Stimulated activated CD4-positive, alpha-beta T cell treated with anti-CD3 and anti-CD28 coated beads, Interleukin-15, amount 100 ng/mL, for 48 hours (primary cell): ENCODE data around the gene RPS6KA3.
"Not testable (repeated sequence)": the region's sequence is repeated elsewhere in the genome, so short reads cannot be mapped to it uniquely, and the experiment has no call there.

Source experiments
- DNase-seq, 2 donors: peaks; one replicate each; pipeline ENCODE4 v3.0.0-alpha.2; 2020; ENCODE audit warnings: low read depth in 2 of 2

The RPS6KA3 gene

DNA sequence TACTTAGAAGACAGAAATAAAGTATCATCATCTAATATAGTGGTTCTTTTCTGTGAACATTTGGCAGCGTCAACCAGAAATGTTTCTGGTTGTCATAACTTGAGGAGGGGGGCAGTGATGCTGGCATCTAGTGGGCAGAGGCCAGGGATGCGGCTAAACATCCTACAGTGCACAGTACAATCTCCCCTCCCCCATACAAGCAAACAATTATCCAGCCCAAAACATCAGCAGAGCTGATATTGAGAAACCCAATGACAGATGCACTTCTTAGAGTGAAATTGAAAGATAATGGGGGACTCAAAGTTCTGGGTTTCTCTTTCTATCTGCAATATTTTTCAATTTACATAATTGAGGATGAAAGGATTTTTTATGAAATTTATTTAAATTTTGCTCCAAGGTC lies 123.1 kb downstream of the RPS6KA3 start:
- DNase-seq: no peak

DNA sequence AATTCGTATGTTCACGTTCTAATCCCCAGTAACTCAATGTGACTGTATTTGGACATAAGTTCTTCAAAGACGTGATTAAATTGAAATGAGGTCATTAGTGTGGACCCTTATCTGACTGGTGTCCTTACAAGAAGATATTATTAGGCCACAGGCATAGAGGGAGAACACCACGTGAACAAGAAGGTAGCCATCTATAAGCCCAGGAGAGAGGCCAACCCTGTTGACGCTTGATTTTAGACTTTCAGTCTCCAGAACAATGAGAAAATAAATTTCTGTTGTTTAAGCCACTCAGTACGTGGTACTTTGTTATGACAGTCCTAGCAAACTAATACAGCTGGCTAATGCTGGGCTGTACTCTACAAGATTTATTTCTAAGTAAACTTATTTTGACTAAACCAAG lies 123.6 kb downstream of the RPS6KA3 start:
- DNase-seq: no peak

DNA sequence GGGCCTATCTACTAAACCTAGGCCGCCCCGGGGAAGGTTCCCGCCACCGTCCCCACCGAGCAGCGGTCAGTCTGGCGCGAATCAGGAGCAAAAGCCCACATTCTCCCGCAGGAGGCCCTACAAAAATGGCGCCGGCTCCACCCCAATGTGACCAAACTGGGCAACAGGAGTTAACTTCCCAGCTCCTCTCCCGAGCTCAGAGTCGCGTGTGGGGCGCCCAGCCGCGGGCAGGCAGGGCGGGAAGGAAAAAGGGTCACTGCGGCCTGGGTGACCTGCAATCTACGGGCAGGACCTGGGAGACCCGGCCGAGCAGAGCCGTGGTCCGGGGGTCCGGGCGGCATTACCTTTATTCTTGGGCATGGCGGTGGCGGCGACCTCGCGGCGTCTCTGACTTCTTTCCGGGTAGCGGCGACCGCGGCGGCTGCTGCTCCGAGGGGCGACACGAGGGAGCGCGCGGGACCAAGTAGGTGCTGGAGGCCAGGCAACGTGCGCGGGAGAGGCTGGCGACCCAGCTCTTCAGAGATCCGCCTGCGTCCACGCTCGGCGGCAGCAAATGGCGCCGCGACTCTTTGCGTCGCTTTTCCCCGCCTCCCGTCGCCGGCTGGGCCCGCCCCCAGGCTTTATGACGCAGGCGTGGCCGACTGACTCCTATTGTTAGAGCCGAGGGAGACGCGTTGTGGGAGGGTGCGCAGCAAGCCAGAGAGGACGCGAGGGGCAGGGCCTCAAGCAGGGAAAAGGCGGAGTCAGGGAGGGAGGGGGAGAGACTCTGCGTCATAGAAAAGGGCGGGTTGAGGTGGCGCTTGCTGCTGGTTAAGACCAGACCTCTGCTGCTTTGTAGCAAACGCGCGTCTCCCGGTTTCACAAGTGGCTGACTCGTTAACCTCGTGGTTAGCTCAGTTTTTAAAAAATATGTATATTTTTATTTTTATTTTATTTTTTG lies 125.2 kb downstream of the RPS6KA3 start, which contains the start of gene EIF1AX:
Gene EIF1AX (minus strand): TSS at position 558 of the 940 bp plus-strand sequence. CDS start 198 bp downstream, at position 360.
- DNase-seq: peak; percentile 91 to 98

DNA sequence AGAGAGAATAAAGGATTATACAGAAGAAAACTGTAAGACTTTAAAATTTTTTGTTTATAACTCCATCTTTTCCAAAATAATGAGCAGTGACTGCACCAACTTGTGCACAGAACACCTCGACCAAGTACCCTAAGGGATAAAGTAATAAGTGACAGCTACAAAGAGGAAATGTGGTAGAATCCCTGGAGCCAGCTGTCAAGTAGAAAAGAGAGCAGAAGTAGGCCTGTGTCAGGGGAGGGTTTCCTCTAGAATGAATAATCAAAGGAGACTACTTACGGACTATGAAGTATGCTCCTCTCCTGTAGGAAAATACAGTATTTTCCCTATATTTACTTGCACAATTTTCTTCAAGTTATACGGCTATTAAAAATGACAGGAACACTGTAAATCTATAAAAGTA lies 126.3 kb downstream of the RPS6KA3 start:
- DNase-seq: no peak

DNA sequence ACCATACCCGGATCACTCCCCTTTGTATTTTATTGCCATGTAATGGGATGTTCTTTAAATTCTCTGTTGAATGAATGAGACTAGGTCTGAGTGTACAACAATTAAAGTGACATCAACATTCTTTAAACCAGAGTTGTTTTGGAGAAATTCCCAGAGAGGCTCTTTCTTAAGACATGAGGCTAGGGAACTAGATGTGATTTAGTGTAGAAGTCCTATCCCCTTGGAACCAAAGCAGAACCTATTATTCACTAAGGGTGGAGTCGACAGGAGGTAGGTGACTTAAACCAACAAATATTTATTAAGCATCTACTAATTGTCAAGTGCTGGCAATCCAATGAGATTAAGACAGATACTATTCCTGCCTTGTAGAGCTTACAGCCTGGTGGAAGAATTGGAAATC lies 126.7 kb downstream of the RPS6KA3 start:
- DNase-seq: no peak

DNA sequence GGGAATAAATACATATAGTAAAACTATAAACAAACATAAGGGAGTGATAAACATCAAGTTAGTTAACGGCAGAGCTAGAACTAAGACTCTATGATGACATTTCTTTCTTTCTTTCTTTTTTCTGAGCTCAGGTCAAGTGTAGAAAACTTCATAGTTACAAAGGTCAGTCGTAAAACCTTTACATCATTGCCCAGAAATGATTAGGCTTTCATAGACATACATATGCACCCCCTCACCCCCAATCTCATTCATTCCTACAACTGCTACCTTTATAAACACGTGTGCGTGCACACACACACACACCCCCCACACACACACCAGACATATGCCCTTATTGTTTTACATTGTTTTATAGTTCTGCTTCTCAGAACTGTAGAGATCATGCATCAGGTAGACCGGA lies 130.8 kb downstream of the RPS6KA3 start:
- no peak for DNase-seq

DNA sequence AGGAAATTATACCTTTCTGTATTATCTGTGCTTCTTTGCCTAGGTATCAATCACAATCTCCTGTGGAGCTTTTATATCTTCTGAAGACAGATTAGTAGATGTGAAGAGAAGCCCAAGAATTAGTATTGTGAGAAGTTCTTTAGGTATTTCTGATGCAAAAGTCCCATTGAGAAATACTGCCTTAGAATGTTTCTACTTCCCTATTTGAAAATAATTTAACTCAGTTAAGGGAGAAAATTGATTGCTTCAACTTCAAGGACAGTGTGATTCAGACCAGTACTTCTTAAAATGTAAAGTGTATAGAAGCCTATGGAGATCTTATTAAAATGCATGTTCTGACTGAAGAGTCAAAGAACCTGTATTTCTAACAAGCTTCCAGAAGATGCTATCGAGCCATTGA lies 134.0 kb downstream of the RPS6KA3 start:
- no peak for DNase-seq

DNA sequence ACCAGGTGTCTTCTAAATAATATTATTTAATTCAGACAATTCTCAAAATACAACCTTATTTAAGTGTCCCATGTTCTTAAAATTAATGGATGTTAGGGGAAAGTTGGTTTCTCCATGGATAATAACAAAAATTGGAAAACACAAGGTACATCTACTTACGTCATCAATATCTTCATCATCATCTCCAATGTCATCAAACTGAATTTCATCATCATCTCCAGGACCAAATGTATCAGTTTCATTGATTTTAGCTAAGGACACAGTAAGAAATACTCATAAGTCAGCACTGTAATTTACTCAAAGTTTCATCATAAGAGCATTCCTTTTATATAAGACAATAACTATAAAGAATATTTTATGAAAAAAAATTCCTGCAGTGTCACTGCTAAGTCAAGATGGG lies 136.4 kb downstream of the RPS6KA3 start:
- DNase-seq: no peak

DNA sequence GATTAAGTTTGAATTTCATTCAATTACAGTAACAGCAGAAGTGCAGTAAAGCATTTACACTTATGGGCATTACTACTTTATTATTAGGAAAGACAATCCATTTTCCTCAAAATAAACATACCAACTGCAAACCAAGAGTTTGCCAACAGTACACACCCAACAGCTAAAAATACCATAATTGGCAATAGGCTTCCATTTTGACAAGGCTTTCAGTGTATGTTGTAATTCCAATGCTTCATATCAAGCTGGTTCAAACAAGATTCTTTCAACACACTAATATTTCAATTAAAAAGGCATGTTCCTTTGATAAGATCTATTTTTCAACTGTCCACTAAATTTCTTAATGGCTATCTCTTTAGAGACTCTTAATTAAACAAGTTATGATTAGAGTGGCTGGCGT lies 137.2 kb downstream of the RPS6KA3 start:
- DNase-seq: no peak

DNA sequence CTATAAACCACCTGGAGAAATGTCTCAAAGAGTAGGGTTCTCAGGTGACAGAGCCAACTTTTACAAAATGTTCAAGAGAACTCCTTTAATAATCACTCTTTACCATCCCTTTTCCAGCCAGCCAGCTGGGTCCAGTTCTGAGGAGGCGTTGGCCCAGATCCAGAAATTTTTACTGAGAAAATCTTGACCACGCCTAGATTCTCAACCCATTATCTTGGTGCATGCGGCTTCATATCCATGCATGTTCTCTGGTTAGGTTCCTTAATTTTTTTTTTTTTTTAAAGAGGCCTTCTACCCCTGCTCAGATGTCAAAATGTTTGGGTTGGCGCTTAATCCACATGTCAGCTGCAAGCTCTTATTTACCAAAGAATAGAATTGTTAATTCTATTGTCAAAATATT lies 138.0 kb downstream of the RPS6KA3 start:
- DNase-seq: no peak

DNA sequence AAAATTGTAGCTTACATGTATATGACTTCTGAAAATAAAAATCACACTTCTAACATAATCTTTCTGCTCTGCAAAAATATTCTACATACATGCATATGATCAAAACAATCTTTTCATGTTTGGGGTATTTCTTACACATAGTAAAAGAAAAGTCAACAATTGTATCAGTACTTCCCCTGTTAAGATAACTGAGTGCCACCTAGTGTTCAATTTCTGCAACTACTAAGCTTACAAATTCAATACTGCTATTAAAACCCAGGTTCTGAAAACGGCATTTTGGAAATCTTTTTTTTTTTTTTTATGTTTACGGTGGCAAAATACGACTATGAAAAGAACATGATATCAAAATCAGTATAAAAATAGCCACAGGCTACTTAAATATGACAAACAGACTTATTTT lies 139.3 kb downstream of the RPS6KA3 start:
- DNase-seq: not testable (repeated sequence)

DNA sequence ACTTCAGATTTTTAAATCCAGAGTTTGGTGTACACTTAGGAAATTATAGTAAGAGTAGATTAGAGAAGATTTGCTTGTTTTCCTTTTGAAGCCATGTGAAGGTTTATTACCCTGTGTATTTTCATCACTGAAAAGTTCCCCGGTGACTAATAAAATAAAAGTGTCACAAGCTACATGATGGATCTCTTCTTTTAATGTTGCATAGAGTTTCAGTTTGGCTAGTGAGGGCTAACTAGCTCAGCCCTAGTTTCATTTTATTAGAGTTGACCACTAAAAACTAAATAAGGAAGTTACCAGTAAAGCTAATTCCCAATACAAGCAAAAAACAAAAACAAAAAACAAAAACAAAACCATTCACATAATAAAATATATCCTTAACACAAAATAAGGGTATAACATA lies 139.9 kb downstream of the RPS6KA3 start:
- DNase-seq: not testable (repeated sequence)

DNA sequence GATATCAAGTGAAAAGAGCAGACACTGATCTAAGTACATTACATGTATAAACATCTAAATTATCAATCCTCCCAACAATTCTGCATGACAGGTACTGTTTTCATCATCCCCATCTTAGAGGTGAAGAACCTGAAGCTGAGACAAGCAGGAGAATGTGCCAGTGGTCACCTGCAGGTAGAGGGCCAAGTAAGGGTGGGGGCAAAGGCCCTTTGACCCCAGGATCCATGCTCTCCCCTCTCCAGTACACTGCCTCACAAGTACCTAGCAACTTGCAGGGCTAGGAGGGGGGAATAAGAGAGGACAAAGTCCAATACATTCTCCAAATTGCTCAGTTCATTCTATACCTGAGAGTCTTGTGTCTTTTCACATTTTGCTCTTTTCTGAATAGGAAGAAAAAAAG lies 141.7 kb downstream of the RPS6KA3 start:
- no peak for DNase-seq

DNA sequence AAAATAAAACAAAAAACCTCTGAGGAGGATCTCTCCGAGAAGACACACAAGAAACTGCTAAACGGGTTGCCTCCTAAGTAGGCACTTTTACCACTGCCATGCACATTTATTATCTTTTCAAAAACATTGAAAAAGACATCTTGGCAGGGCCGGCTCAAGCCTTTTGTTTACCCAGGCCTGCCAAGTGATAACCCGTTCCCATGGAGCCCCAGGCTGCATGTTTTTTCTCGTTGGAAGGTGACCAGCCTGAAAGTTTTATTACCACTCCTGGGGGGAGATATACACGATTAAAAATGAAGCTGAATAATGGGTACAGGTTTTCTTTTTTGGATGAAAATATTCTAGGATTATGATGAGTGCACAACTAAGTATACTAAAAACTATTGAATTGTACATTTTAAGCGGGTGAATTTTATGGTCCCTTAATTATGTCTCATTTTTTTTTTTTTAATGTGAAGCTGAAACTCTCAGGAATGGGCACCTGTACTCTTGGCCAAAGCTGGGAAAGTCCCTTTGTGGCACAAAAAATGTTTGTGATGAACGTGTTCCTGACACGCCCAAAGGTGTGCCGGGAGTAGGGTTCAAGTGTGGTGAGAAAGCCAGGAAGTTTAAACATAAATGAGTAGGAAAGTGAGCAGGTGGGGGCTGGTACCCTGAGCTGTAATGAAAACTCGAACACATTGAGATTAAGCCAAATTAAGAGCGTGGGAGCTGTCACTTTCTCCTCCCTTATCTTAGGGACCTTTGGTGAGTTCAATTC lies 148.5 kb downstream of the RPS6KA3 start:
- no peak for DNase-seq

DNA sequence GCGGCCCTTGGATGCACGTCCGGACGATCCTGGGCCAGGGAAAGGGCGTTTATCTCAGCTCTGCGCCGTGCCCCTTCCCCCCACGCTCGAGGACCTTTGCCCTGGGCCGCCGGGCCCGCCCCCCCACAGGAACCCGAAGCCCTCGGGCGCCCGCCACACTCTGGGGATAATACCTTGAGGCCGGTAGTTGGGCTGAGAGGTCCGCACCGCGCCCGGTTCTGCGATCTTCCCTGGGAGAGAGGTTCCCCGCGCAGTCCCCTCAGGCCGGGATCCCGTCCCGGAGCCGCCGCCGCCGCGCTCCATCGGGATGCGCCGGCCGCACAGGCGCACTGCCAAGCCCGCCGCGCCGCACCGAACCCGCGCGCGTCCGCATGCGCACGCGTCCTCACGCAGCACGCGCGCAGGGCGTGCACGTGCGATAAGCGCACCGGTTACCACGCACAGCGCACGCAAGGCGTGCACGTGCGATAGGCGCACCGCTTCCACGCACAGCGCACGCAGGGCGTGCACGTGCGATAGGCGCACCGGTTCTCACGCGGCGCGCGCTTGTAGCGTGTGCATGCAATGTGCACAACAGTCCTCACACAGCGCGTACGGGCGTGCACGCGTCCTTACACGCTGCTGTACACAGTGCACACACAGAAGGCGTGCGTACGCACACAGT lies 150.0 kb downstream of the RPS6KA3 start, which contains the start of gene MAP7D2:
Gene MAP7D2 (minus strand): TSS at position 331 of the 664 bp plus-strand sequence. CDS start 28 bp downstream, at position 303.
- no peak for DNase-seq

DNA sequence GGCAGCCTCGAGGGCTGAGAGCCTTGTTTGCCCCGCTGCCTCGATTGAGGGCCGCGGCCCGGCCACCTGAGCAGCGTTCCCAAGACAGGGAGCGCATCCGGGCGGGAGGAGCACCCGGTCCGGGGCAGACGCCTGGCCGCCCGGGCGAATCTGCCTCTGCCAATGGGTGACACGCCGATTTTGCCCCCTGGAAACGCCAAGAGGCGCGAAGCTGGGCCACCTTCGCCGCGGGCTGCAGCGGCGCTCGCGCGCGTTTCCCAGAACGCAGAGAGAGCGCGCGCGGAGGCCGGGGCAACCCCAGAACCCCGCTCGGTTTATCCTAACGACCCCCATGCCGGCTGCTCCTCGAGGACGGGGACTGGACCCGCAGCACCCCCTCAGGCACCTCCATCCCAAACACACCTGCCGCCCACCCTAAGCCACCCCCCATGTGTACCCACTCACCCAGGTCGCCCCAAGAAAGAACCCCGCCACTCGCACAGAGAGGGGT lies 150.6 kb downstream of the RPS6KA3 start:
- no peak for DNase-seq

DNA sequence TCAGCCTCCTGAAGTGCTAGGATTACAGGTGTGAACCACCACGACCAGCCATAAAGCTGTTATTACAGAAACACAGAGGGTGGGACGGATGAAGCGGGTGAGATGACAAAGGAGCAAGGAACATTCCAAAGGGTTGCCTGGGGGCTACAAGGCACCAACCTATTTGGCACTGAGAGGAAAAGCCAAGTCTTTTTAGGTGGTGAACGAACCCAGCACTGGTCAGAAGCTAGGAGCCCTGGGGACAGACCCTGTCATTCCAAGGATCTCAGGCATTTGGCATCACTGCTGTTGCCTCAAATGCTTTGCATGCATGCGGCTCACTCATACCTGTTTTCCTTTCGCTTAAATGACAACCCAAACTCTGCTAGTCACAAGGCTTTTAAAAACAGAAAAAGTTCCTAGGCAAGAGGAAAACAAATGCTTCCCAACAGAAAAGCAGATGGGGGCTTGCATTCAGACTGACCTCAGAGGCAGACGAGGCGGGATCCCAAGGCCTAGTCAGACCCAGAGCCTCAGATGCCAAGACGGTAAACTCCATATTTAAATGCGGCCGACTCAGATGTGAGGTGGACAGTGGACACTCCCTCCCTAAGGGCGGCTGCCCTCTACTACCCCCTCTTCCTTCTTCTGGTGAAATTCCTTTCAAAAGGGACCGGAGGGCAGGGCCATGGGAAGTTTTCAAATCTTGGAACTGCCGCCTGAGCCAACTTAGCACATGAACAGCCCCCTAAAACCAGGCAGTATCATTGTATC lies 154.5 kb downstream of the RPS6KA3 start:
- DNase-seq: no peak

DNA sequence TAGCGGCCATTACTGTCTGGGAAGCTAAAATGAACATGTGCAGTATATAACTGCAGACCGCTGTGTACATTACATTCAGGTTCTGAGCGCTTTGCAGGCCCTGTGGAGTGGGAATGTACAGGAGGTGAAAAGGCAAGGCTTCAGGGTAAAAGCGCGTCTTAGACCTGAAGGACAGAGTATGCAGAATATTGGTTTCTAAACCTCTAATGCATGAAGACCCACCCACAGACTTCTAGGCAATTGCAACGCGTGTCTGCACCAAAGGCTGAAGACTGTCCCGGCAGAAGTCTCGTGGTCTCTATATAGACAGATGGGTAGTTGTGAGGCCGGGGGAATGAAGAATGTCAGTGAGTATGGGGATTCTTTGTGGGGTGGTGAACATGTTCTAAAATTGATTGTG lies 155.4 kb downstream of the RPS6KA3 start:
- DNase-seq: no peak

DNA sequence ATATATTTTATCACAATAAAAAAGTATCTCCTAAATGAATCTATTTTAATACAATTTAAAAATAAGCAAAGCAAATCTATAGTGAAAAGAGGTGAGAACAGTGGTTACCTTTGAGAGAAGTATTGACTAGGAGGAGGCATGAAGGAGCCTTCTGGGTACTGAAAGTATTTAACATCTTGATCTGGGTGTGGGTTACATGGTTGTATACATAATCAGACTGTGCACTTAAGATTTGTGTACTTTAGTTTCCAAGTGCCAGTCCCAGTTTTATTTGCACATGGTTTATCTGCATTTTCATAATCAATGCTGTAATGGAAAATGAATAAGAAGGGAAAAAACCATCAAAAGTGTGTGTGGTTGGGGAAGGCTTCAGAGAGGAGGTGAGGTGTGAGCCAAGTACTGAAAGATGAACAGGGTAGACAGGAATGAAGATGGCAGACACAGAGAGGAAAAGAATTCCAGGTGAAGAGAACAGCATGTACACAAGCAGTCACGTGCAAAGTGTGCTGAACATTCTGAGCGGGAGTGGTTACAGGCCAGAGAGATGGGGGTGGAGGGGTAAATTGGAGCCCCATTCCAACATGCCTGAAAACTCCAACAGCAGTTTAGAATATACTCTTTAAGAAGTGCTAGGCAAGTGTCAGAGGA lies 164.7 kb downstream of the RPS6KA3 start:
- DNase-seq: no peak
